HG03565 (cell line): ENCODE data around the gene SMIM14.
"Not testable (repeated sequence)": the region's sequence is repeated elsewhere in the genome, so short reads cannot be mapped to it uniquely, and the experiment has no call there.

Experiments used
- ATAC-seq: cut with Tn5 transposase; IDR thresholded peaks from one replicate; pipeline ENCODE4 v1.9.1; 2021; ENCODE audit warnings: mild to moderate bottlenecking, moderate library complexity; ENCODE audit not compliant: unreplicated experiment

Gene SMIM14

DNA sequence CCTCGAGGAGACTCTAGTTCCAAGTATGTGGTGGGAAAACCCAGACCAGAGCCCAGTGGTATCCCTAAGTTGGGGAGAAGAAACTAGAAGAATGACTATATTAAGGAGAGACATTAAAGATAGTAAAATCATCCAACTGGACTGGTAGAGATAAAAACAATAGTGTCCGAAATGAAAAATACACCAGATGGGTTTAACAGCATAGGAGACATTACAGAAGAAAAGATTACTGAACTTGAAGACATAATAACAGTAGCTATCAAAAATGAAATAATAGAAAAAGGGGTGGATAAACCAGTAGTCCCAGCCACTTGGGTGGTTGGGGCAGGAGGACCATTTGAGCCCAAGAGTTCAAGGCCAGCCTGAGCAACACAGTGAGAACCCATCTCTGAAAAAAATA lies 31.9 kb downstream of the SMIM14 start:
- no peak for ATAC-seq

DNA sequence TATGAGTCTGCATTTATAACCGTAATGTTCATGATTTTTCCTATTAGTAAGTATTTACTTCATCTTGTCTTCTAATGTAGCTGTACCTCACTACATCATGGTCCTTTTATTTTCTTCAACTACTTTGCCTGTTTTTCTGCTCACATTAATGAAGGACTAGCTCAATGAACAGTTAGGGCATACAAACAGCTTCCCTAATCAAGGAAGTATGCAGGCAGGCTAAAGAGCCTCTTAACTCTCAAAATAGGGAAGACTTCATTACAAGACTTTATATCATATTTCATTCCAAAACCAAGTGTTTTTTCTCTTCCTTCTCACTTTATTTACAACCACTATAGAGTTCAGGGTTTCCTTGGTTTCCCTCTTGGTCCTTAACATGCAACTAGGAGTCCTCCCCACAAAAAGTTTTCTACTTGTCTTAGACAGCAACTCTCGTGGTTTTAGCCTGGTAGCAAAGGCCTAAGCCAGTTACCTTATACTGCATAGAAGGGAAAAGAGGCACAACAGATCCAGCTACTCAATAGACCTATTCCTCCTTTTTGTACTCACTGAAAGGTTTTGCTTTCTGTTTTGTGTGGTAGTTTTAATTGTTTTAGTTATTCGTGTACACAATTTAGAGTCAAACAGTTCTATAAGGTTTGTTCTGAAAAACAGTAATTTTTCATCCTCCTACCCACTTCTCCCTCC lies 40.8 kb downstream of the SMIM14 start:
- no peak for ATAC-seq

DNA sequence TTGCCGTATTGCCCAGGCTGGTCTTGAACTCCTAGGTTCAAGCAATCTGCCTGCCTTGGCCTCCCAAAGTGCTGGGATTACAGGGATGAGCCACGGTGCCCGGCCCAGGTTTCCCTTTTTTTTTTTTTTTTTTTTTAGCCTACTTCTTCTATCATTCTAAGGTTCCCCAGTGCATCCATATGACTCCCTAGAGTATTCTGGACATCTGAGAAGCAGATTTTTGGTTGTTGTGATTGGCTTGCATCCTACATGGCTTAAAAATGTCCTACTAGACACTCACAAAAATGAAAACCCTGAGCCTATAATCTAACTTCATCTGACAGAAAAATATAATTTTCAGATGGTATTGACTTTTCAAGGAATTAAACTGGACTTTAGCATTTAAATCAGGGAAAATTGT lies 41.7 kb downstream of the SMIM14 start:
- no peak for ATAC-seq

DNA sequence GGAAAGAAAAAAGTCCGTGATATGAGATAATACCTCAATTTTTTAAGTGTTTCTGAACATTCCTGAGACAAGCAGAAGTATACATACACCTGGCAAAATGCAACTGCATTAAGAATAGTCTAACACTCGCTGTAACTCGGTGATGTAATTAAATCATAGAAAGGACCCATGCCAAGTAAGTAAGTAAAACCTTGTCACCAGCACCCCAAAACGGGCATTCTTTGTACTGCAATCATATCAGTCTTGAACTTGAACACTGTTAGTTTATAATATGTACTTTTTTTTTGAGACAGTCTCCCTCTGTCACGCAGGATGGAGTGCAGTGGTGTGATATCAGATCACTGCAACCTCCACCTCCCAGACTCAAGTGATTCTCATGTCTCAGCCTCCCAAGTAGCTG lies 47.4 kb downstream of the SMIM14 start:
- ATAC-seq = no peak

DNA sequence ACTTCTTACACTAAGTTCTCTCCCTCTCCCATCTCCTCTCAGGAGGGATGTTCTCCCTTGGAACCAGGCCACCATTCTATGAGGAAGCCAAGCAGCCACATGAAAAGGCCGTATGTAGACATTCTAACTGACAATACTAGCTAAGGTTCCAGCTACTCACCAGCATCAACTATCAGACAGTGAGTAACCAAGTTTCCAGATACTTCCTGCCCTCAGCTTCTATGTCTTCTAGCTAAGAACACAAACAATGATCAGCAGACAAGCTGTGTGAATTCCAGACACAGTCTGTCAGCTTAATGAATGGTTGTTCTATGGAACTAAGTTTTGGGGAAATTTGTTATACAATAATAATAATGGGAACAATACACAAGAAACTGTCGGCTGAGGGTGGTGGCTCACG lies 50.8 kb downstream of the SMIM14 start:
- ATAC-seq = no peak

DNA sequence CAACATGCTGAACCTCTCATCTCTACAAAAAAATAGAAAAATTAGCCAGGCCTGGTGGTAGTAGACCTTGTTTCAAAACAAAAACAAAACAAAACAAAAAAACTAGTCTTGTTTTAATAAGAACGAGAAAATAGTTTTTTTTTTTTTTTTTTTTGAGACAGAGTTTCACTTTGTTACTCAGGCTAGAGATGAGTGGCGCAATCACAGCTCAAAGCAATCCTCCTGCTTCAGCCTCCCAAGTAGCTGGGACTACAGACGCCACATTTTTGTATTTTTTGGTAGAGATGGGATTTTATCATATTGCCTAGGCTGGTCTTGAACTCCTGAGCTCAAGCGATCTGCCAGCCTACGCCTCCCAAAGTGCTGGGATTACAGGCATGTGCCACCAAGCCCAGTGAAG lies 63.7 kb downstream of the SMIM14 start:
- no peak for ATAC-seq

GRCh38 chr4:39571504-39571903 lies 67.2 kb downstream of the SMIM14 start:
- no peak for ATAC-seq

GRCh38 chr4:39571054-39571453 lies 67.6 kb downstream of the SMIM14 start:
- ATAC-seq = no peak

DNA sequence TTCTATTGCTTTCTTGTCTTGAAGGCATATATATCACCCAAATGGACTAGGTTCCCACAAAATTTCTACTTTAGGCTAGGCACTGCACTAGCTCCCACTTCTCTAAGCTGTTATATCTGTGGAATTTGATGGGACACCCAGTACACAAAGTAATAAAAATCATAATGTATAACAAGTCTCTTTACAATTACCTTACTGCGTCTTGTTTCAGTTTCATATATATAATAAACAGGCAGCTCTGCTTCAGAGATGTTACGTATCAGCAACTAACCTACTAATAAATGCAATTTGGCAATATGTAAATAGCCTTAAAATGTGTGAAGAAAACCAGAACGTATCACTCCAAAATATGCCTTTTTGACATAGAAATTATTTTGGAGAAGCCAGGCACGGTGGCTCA lies 69.5 kb downstream of the SMIM14 start:
- no peak for ATAC-seq

DNA sequence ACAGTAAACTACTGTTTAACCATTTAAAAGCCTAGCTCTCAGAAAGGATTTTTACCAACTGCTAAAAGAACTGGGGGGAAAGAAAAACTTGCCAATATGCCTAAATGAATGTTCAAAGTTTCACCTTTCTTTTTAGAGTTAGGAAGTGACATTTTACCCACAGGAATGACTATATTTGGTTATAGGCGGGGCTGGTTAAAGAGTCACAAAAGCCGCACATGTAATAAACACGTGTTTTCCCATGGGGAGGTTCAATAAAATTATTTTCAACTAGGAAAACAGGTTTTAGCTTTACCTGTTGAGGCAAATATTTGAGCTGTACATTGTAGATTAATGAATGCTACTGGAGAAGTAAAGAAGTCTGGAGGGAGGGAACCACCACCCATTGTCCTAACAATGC lies 69.9 kb downstream of the SMIM14 start:
- ATAC-seq = no peak

GRCh38 chr4:39565878-39566600 lies 72.6 kb downstream of the SMIM14 start:
- no peak for ATAC-seq

DNA sequence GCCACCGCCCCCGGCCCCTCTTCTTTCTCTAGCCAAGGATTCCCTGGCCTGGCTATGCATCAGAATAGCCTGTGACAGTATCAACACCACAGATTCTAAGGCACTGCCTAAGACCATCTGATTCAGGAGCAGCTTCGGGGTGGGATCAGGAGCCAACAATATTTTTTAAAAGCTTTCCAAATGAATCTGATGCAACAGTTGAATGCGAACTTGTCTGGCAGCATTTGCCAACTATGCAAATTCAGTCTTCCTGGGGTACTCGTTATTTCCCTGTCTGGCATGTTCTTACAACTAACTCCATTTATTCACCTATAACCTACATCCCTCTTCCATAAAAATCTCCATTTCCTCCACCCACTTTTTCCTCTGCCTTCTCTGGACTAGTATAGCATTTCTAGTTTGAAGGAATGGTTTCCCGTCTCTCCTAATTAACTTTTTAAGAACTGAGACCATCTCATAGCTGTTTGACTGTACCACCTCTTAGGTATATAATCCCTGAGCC lies 75.3 kb downstream of the SMIM14 start:
- no peak for ATAC-seq

DNA sequence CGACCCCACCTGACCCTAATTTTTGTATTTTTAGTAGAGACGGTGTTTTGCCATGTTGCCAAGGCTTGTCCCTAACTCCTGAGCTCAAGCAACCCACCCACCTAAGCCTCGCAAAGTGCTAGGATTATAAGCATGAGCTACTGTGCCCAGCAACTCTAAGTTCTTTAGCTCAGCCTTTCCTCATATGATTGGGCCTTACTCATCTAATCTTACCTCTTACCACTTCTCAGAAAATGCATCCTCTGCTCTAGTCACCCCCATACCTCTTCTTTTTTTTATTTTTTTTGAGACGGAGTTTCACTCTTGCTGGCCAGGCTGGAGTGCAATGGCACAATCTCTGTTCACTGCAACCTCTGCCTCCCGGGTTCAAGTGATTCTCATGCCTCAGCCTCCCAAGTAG lies 75.9 kb downstream of the SMIM14 start:
- ATAC-seq = no peak

DNA sequence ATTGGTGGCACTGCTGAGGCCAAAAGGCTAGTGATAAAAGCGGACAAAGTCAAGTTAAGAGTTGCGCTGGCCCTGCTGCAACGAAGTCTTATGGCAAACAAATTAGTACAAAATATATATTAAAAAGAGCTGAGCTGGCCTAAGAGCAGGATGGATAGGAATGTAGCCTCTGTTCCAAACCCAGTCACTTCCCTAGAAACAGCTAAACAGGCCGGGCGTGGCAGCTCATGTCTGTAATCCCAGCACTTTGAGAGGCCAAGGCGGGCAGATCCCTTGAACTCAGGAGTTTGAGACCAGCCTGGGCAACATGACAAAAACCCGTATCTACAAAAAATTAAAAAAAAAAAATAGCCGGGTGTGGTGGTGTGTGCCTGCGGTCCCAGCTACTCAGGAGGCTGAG lies 79.0 kb downstream of the SMIM14 start:
- no peak for ATAC-seq

DNA sequence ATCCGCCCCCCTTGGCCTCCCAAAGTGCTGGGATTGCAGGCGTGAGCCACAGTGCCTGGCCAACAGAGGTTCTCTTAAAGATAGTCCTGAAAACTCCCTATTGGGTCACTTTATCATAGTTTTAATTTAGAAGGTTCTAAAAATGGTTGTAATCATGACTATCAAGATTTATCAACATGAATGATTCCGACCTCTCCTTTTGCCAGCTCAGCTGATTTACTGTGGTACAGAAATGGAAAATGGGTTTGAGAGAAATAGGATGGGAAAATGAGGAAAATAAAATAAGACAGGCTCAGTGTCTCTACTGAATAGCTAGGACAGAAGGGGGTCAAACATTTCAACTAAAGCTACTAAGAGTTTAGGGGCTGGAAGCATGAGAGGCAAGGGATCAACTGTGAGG lies 83.2 kb downstream of the SMIM14 start:
- ATAC-seq = no peak

- ATAC-seq = no peak
Observed at GRCh38 chr4:39548425-39549067, 90.1 kb downstream of the SMIM14 start.

DNA sequence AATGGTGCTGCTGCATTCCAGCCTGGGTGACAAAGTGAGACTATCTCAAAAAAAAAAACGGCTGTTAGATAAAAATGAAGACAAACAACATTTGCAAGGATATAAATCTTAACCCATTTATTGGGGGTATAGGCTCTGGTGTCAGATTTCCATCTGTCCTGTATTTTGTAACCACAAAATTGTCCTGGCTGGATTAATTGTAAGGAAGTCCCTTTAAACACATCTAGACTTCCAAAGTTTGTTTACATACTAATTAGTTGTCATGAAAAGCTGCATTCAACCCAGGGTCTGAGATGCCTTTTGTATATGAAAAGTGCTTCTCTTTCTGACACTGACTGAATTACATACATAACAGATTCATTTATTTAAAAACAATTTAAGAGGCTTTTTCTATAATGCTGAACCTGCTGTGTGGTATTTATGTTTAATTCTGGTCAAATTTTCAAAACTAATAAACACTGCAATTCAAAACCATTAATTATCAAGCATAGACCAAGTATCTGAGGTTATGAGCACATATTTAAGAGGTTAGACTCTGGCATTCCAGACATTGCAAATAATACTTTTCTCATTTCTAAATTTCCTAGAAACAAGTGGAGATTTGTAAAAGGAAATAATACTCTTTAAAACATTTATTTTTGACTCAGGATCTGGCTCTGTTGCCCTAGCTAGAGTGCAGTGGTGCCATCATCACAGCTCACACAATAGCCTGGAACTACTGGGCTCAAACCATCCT lies 93.9 kb downstream of the SMIM14 start:
- no peak for ATAC-seq

GRCh38 chr4:39544080-39544479 lies 94.6 kb downstream of the SMIM14 start:
- not testable (repeated sequence) for ATAC-seq

DNA sequence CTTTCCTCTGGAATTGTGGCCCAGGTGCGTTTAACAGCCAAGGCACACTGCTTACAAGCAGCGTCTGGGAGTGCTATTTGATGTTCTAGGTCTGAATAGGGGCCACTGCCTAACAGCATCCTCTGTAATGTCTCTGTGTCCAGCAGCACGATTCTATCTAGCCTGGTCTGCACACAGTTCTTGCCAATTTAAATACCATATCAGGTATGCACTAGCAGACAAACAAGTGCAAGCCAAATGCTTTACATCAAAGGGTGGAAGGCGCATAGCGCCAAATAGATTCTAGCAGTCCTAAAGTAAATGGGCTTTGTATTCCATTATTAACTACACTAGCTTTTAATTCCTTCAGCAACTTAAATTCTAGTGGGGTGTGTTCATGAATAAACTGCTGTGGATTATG lies 95.6 kb downstream of the SMIM14 start:
- ATAC-seq = no peak

GRCh38 chr4:39542611-39543012 lies 96.1 kb downstream of the SMIM14 start:
- no peak for ATAC-seq

DNA sequence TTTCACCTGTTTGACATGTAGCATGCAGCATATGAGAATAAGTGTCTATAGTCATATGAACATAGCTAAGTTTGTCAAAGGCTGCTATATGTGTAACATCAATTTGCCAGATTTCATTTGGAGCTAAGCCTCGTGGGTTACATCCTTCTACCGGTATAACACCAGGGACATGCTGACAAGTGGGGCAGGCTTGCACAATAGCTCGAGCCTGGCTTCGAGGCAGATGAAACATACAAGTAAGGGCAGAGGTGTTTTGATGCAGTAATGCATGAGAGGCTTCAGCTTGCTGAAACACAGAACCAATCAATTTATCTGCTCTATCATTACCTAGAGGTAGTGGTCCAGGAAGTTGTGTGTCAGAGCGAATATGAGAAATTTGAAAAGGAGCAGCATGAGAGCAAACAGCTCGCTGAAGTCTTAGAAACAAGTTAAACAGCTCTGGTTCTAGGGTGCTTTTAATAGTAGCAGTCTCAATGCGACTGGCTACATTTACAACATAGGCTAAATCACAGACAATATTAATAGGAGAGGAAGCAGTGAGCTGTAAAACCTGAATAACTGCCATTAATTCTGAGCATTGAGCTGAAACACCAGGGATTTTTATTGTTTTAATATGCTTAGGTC lies 96.6 kb downstream of the SMIM14 start:
- ATAC-seq = no peak
